HFF-Myc (cell line): ENCODE results near the gene SCGB3A1.

ENCODE experiments used
- DNase-seq: peaks from one replicate; pipeline ENCODE4 v3.0.0-alpha.2; 2011; ENCODE audit warnings: low read depth; ENCODE audit errors: extremely low read depth
- H3K4me3 ChIP-seq: replicated peaks from 2 replicates; pipeline ENCODE4 v1.5.1; 2011; ENCODE audit warnings: low read depth, mild to moderate bottlenecking, control low read depth, low read length
- TF ChIP-seq, protein P1 (sequence below): IDR thresholded peaks from 2 replicates; pipeline ENCODE4 v1.5.1; 2012; ENCODE audit warnings: mild to moderate bottlenecking, low read depth, low read length, control low read depth; ENCODE audit errors: missing control alignments

Gene SCGB3A1

GRCh38 chr5:180611140-180611850 lies 20.0 kb upstream of the SCGB3A1 start:
- no peak overlapping the region for H3K4me3 ChIP-seq
- TF ChIP-seq, protein P1, sequence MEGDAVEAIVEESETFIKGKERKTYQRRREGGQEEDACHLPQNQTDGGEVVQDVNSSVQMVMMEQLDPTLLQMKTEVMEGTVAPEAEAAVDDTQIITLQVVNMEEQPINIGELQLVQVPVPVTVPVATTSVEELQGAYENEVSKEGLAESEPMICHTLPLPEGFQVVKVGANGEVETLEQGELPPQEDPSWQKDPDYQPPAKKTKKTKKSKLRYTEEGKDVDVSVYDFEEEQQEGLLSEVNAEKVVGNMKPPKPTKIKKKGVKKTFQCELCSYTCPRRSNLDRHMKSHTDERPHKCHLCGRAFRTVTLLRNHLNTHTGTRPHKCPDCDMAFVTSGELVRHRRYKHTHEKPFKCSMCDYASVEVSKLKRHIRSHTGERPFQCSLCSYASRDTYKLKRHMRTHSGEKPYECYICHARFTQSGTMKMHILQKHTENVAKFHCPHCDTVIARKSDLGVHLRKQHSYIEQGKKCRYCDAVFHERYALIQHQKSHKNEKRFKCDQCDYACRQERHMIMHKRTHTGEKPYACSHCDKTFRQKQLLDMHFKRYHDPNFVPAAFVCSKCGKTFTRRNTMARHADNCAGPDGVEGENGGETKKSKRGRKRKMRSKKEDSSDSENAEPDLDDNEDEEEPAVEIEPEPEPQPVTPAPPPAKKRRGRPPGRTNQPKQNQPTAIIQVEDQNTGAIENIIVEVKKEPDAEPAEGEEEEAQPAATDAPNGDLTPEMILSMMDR, result no peak
- DNase-seq, result no peak

GRCh38 chr5:180609817-180610550 lies 18.7 kb upstream of the SCGB3A1 start:
- TF ChIP-seq, protein P1, result no peak
- no peak overlapping the region for H3K4me3 ChIP-seq
- DNase-seq, result no peak

DNA sequence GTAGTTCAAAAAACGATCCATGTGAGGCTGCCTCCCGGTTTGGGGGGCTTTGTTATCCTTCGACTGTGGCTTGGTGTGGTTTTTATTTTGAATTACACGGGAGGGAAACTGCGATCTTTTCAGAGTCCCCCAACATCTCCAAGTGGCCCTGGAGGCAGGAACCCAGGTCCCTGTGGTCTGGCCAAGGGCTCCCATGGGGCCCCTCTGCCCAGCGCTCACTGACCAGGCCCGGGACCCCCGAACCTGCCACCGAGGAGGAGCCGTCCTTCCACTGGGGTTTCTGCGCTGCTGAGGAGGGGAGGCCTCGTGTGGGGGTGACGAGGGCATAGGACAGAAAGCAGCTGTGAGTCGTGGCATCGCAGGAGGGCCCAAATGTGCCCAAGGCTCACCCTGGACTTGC lies 18.1 kb upstream of the SCGB3A1 start:
- DNase-seq, result no peak
- TF ChIP-seq, protein P1, result no peak
- no peak overlapping the region for H3K4me3 ChIP-seq

DNA sequence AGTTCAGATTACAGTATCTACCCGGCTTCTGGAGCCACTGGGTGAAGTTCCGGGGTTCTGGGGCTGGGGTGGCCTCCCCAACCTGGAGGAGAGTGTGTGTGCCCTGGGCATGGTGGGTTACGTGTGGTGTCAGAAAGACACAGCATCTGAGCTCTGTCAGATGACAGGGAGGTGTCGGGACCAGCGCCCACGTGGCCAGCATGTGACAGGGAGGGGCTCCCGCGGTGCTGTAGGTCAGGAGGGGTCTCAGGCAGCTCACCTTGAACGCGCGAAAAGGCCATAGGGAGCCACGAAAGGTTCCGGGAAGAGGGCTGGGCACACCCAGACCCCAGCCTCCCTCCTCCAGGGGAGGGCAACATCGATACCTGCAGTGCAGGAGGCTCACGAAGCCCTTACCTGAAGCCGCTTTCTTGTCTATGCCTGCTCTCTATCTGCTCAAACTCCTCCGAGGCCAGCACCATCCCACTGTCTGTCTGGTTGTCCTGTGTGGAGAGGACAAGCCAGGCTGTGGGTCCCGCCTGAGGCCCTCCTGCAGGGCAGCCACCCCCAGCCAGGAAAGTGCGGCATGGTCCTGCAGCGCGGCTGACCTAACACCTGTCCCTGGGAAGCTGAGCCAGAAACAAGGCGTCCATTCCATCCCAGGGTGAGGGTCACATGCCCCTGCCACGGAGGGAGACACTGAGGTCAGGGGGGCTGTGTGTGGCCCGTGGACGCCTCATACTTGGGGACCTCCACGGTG lies 17.4 kb upstream of the SCGB3A1 start:
- TF ChIP-seq, protein P1, result no peak
- DNase-seq, result no peak
- no peak overlapping the region for H3K4me3 ChIP-seq

DNA sequence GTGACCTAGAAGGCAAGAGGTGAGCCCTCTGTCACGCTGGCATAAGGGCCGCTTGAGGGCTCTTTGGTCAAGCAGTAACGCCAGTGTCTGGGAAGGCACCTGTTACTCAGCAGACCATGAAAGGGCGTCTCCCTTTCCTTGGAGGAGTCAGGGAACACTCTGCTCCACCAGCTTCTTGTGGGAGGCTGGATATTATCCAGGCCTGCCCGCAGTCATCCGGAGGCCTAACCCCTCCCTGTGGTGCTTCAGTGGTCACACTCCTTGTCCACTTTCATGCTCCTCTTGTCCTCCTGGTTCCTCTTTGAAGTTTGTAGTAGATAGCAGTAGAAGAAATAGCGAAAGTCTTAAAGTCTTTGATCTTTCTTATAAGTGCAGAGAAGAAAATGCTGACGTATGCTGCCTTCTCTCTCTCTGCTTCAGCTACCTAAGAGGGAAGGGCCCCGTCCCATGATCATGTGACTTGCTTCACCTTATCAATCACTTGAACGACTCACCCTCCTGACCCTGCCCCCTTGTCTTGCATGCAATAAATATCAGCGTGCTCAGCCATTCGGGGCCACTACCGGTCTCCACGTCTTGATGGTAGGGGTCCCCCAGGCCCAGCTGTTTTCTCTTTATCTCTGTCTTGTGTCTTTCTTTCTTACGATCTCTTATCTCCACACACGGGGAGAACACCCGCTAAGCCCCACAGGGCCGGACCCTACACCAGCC lies 16.7 kb upstream of the SCGB3A1 start:
- DNase-seq, result no peak
- TF ChIP-seq, protein P1, result no peak
- no peak overlapping the region for H3K4me3 ChIP-seq

DNA sequence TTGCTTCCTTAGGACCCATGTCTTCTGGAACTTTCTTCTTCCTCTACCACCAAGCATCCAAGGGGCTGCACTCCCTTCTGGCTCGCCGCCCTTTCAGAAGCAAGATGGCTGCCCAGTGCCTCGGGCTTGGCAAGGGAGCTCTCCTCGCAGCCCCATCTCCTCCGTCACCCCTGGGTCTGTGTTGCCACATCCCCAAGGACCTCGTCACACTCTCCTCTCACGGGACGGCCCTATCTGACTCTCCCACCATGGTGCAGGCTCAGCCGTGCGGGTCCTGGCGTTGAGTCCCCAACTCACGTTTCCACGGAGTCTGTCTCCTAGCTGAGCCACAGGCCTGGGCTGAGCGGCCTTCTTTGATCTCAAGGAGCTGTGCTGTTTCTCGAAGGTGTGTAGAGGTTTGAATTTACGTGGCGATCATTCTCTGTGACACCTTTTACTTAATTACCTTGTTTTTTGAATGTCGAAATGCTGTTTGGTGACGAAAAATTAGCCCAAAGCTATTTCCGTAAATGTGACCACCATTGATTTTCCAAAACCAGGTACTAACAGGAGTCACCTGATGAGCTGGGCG lies 15.0 kb upstream of the SCGB3A1 start:
- DNase-seq, result no peak
- TF ChIP-seq, protein P1, result no peak
- H3K4me3 ChIP-seq, result no peak overlapping the region
